Astrocyte (in vitro differentiated cells and primary cell): ENCODE data around the gene ERFL. TPM values are rescaled to one million over a fixed set of nuclear protein-coding genes. Genes with fewer than 3 reads are reported as not detected.
"Not testable (repeated sequence)": the region's sequence is repeated elsewhere in the genome, so short reads cannot be mapped to it uniquely, and the experiment has no call there.

Experiments used
- DNase-seq: peaks from one replicate; pipeline ENCODE4 v3.0.0-alpha.2; 2010; ENCODE audit warnings: low read depth
- FAIRE-seq: peaks from 2 replicates; lab custom pipeline; 2011; peaks lifted over from hg19 to GRCh38; lab: Jason Lieb, UNC
- H2AFZ ChIP-seq: 2 replicates; pipeline ENCODE4 v1.6.0; 2012; ENCODE audit warnings: low read depth, low read length, inconsistent platforms
- H3K27ac ChIP-seq: 2 replicates; pipeline ENCODE4 v1.5.1; 2011; ENCODE audit warnings: low read depth, low read length, inconsistent platforms
- H3K27me3 ChIP-seq: 2 replicates; pipeline ENCODE4 v1.6.0; 2011; ENCODE audit warnings: low read length, inconsistent platforms; ENCODE audit not compliant: insufficient read depth
- H3K36me3 ChIP-seq: 2 replicates; pipeline ENCODE4 v1.5.1; 2011; ENCODE audit warnings: low read length, inconsistent platforms; ENCODE audit not compliant: insufficient read depth
- H3K4me1 ChIP-seq: 2 replicates; pipeline ENCODE4 v1.5.1; 2011; ENCODE audit warnings: low read length, inconsistent platforms; ENCODE audit not compliant: insufficient read depth
- H3K4me2 ChIP-seq: 2 replicates; pipeline ENCODE4 v1.6.0; 2012; ENCODE audit warnings: low read length, inconsistent platforms
- H3K4me3 ChIP-seq: 2 replicates; pipeline ENCODE4 v1.5.1; 2011; ENCODE audit warnings: low read depth, mild to moderate bottlenecking, low read length, inconsistent platforms; ENCODE audit not compliant: insufficient read depth
- H3K79me2 ChIP-seq: 2 replicates; pipeline ENCODE4 v1.6.0; 2012; ENCODE audit warnings: mild to moderate bottlenecking, low read length, inconsistent platforms; ENCODE audit not compliant: insufficient read depth
- H3K9ac ChIP-seq: 2 replicates; pipeline ENCODE4 v1.6.0; 2012; ENCODE audit warnings: mild to moderate bottlenecking, low read length, inconsistent platforms
- H3K9me3 ChIP-seq: 2 replicates; pipeline ENCODE4 v1.5.1; 2012; ENCODE audit warnings: low read depth, mild to moderate bottlenecking, low read length, inconsistent platforms; ENCODE audit not compliant: insufficient read depth
- H4K20me1 ChIP-seq: 2 replicates; pipeline ENCODE4 v1.6.0; 2012; ENCODE audit warnings: low read length, inconsistent platforms; ENCODE audit not compliant: insufficient read depth
- H3K27ac Mint-ChIP-seq: one replicate; pipeline ENCODE4 v1.8.0; 2021; ENCODE audit warnings: mild to moderate bottlenecking, mixed read lengths; ENCODE audit not compliant: unreplicated experiment
- H3K27me3 Mint-ChIP-seq: one replicate; pipeline ENCODE4 v1.8.0; 2021; ENCODE audit warnings: low read depth, mixed read lengths; ENCODE audit not compliant: unreplicated experiment
- H3K36me3 Mint-ChIP-seq: one replicate; pipeline ENCODE4 v1.8.0; 2021; ENCODE audit warnings: low read depth, mixed read lengths; ENCODE audit not compliant: unreplicated experiment
- H3K4me1 Mint-ChIP-seq: one replicate; pipeline ENCODE4 v1.8.0; 2021; ENCODE audit warnings: low read depth, mixed read lengths; ENCODE audit not compliant: unreplicated experiment
- H3K4me3 Mint-ChIP-seq: one replicate; pipeline ENCODE4 v1.8.0; 2021; ENCODE audit warnings: mild to moderate bottlenecking, moderate library complexity, mixed read lengths; ENCODE audit not compliant: unreplicated experiment
- H3K9me3 Mint-ChIP-seq: one replicate; pipeline ENCODE4 v1.8.0; 2021; ENCODE audit warnings: mild to moderate bottlenecking, mixed read lengths; ENCODE audit not compliant: unreplicated experiment
- EZH2 ChIP-seq: IDR thresholded peaks from 2 replicates; pipeline ENCODE4 v1.6.1; 2012; ENCODE audit warnings: mild to moderate bottlenecking, low read length, inconsistent platforms; ENCODE audit not compliant: insufficient read depth
- total RNA-seq: library from RNA; stranded (reverse); gene quantifications from 2 replicates; pipeline ENCODE4 v1.2.1, GENCODE V29; 2021
- TF ChIP-seq, protein P1 (sequence below): IDR thresholded peaks from 2 replicates; pipeline ENCODE4 v1.5.1; 2011; ENCODE audit warnings: low read depth, mild to moderate bottlenecking, inconsistent platforms, low read length, moderate library complexity; ENCODE audit not compliant: insufficient read depth

ERFL gene
- total RNA-seq, 1 donor from 2014 or later: 0.41 TPM

DNA sequence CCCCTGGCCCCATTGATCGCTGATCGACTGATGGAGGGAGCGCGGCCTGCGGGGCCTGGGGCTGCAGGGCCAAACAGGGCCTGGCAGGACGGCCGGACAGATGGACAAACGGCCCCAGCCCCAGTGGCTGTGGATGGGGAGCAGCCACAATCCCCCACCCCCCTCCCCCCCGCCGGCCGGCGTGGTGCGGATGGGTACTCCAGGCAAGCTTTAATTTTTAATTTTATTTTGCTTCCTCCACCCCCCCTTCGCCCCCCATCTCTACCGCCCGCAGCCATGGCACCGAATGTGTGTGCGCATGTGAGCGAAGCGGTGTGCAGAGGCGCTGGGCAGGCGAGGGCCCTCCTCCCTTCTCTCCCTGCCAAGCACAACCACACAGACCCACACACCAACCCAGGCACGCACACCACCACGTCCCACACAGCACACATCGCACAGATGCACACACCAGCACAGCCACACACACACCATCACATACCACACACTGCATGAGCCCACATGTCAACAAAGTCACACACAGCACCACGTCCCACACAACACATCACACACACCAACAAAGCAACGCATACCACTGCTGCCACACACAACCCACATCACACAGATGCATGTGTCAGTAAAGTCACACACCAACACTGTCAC is 12.4 kb downstream of the ERFL start:
- no peaks in the 10 kb centered on the region for H3K4me1 ChIP-seq
- Mint-ChIP-seq H3K9me3 (no peaks in the 10 kb centered on the region), H3K4me3 (no peak overlapping the region), H3K27me3 (peaks cover 24% of the 10 kb centered on the region), H3K27ac (no peak overlapping the region), H3K36me3 (no peaks in the 10 kb centered on the region), H3K4me1 (no peaks in the 10 kb centered on the region)
- no peaks in the 10 kb centered on the region for H3K36me3 ChIP-seq
- H3K27ac ChIP-seq: no peak overlapping the region
- FAIRE-seq (no peak), DNase-seq (no peak)
- no peaks in the 10 kb centered on the region for H3K79me2 ChIP-seq
- peaks cover 82% of the 10 kb centered on the region for H3K27me3 ChIP-seq
- H2AFZ ChIP-seq: no peak overlapping the region
- H3K4me3 ChIP-seq: no peak overlapping the region
- H4K20me1 ChIP-seq: peaks cover 35% of the 10 kb centered on the region
- peaks cover 17% of the 10 kb centered on the region for H3K9me3 ChIP-seq
- H3K4me2 ChIP-seq: no peak overlapping the region
- TF ChIP-seq, protein P1, sequence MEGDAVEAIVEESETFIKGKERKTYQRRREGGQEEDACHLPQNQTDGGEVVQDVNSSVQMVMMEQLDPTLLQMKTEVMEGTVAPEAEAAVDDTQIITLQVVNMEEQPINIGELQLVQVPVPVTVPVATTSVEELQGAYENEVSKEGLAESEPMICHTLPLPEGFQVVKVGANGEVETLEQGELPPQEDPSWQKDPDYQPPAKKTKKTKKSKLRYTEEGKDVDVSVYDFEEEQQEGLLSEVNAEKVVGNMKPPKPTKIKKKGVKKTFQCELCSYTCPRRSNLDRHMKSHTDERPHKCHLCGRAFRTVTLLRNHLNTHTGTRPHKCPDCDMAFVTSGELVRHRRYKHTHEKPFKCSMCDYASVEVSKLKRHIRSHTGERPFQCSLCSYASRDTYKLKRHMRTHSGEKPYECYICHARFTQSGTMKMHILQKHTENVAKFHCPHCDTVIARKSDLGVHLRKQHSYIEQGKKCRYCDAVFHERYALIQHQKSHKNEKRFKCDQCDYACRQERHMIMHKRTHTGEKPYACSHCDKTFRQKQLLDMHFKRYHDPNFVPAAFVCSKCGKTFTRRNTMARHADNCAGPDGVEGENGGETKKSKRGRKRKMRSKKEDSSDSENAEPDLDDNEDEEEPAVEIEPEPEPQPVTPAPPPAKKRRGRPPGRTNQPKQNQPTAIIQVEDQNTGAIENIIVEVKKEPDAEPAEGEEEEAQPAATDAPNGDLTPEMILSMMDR: no peak
- peak; percentile 6 for TF ChIP-seq EZH2
- no peak overlapping the region for H3K9ac ChIP-seq

DNA sequence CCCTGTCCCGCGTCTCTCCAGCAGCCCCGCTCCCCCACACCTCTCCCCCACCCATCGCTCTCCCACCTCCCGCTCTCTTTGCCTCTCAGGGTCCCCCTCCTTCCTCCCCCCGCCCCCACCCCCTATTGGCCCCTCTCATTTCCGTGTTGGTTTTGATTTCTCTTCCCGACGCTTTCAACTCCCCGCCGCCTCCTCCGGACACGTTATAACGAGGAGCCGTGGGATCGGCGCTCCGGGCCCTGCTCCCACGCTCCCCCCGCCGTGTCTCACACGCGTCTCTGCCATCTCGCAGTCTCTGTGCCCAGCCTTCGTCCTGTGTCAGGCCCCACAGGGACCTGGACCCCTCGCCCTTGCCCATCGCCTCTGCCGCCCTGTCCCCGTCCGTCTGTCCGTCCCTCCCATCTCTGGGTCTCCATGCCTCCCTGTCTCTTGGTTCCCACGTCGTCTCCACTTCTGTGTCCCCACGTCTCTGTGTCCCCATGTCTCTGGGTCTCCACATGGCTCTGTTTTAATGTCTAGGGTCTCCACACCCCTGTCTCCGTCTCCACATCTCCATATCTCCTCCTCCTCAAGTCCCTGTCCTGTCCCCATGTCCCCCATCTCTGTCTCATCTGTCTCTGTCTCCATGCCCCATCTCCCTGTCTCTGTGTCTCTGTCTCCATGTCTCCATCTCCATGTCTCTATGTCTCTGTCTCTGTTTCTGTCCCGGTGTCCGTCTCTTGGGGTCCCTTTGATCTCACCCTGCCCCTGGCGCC is 13.1 kb downstream of the ERFL start:
- no peaks in the 10 kb centered on the region for H3K79me2 ChIP-seq
- DNase-seq (no peak), FAIRE-seq (no peak)
- H3K4me1 Mint-ChIP-seq: no peaks in the 10 kb centered on the region
- H3K4me3 Mint-ChIP-seq: no peak overlapping the region
- TF ChIP-seq, protein P1: no peak
- TF ChIP-seq EZH2: peak; percentile 81
- H3K9me3 Mint-ChIP-seq: peaks cover 2% of the 10 kb centered on the region
- no peaks in the 10 kb centered on the region for H3K36me3 ChIP-seq
- H4K20me1 ChIP-seq: peaks cover 42% of the 10 kb centered on the region
- no peak overlapping the region for H3K4me3 ChIP-seq
- no peaks in the 10 kb centered on the region for H3K4me1 ChIP-seq
- H3K27ac Mint-ChIP-seq: no peak overlapping the region
- peaks cover 79% of the 10 kb centered on the region for H3K27me3 ChIP-seq
- no peaks in the 10 kb centered on the region for H3K36me3 Mint-ChIP-seq
- peaks cover 14% of the 10 kb centered on the region for H3K9me3 ChIP-seq
- no peak overlapping the region for H2AFZ ChIP-seq
- peak overlapping the region; percentile 19 for H3K4me2 ChIP-seq
- H3K9ac ChIP-seq: no peak overlapping the region
- H3K27me3 Mint-ChIP-seq: peaks cover 30% of the 10 kb centered on the region
- no peak overlapping the region for H3K27ac ChIP-seq

DNA sequence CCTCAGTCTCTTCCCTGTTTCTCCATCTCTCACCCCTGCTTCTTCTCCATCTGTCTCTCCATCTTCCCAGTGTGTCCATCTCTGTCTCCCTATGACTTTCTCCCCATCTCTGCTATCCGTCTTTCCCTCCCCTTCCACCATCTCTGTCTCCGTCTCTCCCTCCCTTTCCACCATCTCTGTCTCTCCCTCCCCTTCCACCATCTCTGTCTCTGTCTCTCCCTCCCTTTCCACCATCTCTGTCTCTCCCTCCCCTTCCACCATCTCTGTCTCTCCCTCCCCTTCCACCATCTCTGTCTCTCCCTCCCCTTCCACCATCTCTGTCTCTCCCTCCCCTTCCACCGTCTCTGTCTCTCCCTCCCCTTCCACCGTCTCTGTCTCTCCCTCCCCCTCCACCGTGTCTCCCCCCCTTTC is 13.8 kb downstream of the ERFL start:
- not testable (repeated sequence) for H3K9me3 ChIP-seq, H3K36me3 ChIP-seq, H2AFZ ChIP-seq, H3K9ac ChIP-seq, H3K79me2 ChIP-seq, H3K4me3 Mint-ChIP-seq, DNase-seq, H3K27ac ChIP-seq, H3K4me3 ChIP-seq, FAIRE-seq, H3K9me3 Mint-ChIP-seq, H3K27ac Mint-ChIP-seq, H3K36me3 Mint-ChIP-seq, H3K4me1 ChIP-seq, H3K4me1 Mint-ChIP-seq, H3K4me2 ChIP-seq
- H4K20me1 ChIP-seq: peaks cover 45% of the 10 kb centered on the region
- H3K27me3 ChIP-seq: peaks cover 72% of the 10 kb centered on the region
- H3K27me3 Mint-ChIP-seq: peaks cover 30% of the 10 kb centered on the region
